NCI-H2171 treated with DMSO at 0.1 percent for 48 hours (cell line): ENCODE results near the gene ZNF445.
"Not testable (repeated sequence)": the region's sequence is repeated elsewhere in the genome, so short reads cannot be mapped to it uniquely, and the experiment has no call there.

ENCODE experiments used
- DNase-seq: peaks from one replicate; lab custom pipeline; 2025; lab: John Stamatoyannopoulos, UW

Gene ZNF445

GRCh38 chr3:44476181-44476611 lies 1.3 kb downstream of the ZNF445 start:
- no peak for DNase-seq

GRCh38 chr3:44474886-44475285 lies 2.6 kb downstream of the ZNF445 start:
- DNase-seq = not testable (repeated sequence)

GRCh38 chr3:44470430-44470829 lies 7.0 kb downstream of the ZNF445 start:
- no peak for DNase-seq

GRCh38 chr3:44469914-44470313 lies 7.6 kb downstream of the ZNF445 start:
- no peak for DNase-seq

- no peak for DNase-seq
These were observed 8.6 kb downstream of the ZNF445 start for GRCh38 chr3:44468572-44469520.

DNA sequence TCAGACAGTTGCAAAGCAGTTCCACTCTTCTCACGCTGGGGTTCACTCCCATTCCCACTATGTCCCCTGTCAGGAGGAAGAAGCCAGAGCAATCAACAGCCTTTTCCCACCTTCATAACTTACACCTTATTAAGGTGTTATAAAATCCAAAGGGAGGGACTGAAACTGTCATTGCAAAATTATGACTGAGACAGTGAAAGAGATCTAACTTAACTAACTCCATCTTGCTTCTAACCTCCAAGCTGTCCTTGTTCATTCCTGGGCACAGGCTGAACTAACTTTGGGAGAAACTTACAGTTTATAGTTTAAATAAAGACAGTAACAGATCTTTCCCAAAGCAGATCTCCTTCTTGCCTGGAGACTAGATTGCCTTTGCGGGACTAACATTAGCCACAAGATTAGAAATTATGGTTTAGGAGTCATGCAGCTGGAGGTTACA lies 9.4 kb downstream of the ZNF445 start:
- DNase-seq = not testable (repeated sequence)

GRCh38 chr3:44467241-44467640 lies 10.2 kb downstream of the ZNF445 start:
- DNase-seq = no peak

DNA sequence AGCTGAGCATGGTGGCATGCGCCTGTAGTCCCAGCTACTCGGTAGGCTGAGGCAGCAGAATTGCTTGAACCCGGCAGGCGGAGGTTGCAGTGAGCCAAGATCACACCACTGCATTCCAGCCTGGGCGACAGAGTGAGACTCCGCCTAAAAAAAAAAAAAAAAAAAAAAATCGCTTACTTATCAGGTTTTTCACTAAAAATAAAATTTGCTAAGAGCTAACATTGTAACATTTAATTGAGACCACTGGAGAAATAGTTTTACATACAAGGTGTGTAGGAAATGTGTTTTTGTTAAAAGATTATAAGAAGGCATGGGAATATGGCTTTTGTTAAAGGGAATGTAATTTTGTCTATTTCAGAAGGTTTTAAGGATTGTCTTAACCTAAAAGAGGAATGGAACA lies 12.6 kb downstream of the ZNF445 start:
- not testable (repeated sequence) for DNase-seq

DNA sequence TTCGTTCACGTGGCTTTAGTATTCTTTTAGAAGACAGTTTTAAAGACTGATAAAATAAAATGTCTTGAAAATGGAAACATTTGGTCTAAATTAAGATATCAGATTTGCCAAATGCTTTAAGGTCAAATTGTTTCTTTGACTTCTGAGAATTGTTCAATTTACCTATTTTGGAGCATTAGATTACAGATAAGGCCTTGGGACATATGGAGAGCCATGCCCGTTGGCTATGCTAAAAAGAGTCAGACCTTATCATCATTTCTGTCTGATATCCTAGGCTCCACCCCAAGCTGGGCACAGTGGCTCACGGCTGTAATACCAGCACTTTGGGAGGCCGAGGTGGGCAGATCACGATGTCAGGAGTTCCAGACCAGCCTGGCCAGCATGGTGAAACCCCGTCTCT lies 13.0 kb downstream of the ZNF445 start:
- no peak for DNase-seq

- not testable (repeated sequence) for DNase-seq
These were observed 17.4 kb downstream of the ZNF445 start for GRCh38 chr3:44460050-44460449.

GRCh38 chr3:44455318-44455717 lies 22.2 kb downstream of the ZNF445 start:
- DNase-seq = no peak

DNA sequence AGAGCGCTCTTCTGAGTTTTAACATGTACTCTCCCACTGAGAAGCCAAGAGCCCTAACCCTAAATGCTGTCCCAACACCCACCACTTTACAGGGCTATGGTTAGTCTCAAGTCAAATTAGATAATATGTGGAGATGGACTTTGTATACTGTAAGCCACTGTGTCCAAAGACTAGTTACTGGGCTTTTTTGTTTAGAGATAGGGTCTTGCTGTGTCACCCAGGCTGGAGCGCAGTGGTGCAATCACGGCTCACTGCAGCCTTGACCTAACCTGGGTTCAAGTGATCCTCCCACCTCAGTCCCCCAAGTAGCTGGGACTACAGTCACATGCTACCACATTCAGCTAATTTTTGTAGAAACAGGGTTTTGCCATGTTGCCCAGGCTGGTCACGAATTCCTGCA lies 23.2 kb downstream of the ZNF445 start:
- DNase-seq = no peak

DNA sequence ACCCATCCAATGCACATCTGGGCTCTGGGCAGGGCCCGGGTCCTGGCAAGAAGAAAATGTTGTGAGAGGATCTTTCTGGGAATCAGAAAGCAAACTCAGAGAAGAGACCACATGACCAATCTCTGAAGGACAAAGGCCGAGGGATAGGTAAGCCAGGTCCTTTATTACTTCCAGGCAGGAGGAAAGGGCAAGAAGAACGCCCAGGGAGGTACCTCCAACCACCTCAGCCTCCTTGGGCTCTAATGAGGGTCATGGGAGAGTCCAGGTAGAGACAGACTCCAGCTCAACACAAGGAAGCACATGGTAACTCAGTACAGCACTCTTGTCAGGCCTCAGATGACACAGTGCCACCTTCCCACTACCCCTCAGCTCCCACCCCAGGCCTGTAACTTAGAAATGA lies 26.0 kb downstream of the ZNF445 start:
- DNase-seq = no peak

DNA sequence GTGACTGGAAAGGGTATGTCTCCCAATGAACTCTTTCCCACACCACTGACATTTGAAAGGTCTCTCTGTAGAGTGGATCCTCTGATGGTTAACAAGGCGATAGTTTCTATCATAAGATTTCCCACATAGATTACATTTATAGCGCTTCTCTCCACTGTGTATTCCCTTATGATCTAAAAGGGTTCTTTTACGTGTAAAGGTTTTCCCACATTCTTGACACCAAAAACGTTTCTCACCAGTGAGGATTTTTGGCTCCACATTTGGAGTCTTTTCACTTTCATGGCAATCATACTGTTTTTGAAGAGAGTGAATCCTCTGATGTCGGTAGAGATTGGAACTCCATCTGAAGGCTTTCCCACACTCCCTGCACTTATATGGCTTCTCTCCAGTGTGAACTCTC lies 30.5 kb downstream of the ZNF445 start:
- DNase-seq = no peak

DNA sequence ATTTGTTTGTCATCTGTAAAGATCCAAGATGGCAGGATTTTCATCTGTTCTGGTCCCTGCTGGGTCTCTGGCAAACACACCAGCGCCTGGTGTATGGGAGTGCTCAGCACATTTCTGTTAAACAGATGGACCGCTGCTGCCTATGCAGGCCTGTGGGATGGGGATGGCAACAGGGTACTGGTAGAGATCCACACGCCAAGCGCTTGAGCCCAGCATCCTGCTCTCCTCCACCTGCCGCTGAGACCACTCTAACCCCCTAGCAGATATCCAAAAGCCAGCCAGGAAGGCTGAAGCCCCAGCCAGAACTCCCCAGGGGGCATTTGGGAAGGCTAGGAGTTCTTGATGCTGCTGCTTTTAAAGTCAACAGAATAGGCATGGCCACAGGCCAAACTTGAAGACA lies 31.7 kb downstream of the ZNF445 start:
- no peak for DNase-seq

DNA sequence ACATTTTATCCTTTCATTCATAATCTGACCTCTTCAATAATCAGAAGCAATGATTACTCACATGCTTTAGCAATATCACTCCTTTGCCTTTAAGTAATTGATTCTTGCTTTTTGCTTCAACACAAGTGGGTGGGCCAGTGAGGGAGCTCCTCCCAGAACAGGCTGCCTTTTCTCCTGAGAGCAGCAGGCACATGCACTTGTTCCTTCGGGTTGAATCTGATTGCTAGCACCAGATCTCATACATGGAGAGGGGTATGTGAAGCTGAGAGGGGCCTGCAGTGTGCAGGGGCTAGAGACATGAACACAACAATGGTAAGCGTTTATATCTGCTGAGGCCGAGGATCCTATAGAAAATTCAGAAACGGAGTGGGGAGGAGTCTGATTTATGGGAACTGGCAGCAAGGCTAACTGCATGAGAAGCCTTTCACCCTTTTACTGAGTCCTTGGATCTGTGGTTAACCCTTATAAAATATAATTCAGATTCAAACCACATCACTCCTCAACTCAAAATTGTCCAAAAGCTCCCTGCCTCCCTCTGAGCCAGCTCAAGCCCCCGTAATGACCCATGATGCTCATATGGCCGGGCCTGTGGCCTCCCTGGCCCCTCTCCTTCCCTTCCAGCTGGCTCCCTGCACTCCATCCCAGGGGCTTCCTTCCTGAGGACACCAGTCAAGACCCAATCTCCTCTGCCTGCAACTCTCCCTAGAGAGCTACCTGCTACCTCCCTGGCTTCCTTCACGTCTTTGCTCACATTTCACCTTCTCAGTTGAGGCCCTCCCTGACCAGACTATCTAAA lies 32.4 kb downstream of the ZNF445 start:
- no peak for DNase-seq

- DNase-seq = no peak
These were observed 33.0 kb downstream of the ZNF445 start for GRCh38 chr3:44444437-44444836.

DNA sequence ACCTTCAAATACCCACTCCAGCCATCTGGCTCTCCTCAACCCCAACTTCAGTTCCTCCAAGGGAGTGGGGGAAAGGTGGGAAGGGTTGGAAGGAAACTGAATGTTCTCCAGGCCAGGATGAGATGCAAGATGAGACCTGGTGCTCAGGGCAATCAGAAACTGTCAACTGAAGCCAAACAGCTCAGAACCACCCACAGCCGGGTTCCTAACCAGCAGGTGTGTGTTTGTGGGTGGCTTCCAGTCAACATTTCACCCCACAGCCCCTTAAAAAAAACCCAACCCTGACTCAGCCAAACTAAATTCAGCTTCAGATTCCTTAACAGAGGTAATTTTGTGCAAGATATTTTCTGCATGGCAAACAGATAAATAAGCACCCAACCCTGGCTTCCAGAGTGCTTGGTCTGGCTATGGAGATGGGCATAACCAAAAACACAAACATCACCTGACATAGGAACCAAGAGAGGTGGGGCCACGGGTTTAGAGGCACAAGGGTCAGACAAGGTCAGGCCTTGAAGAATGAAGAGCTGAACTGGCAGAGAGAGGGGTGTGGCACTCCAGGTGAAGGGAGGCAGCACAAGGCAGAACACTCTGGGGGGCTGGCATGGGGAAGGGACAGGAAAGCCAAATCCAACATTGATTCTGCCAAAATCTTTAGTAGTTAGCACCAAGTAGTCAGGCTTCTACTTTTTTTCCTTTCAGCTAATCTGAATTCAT lies 34.7 kb downstream of the ZNF445 start:
- no peak for DNase-seq

DNA sequence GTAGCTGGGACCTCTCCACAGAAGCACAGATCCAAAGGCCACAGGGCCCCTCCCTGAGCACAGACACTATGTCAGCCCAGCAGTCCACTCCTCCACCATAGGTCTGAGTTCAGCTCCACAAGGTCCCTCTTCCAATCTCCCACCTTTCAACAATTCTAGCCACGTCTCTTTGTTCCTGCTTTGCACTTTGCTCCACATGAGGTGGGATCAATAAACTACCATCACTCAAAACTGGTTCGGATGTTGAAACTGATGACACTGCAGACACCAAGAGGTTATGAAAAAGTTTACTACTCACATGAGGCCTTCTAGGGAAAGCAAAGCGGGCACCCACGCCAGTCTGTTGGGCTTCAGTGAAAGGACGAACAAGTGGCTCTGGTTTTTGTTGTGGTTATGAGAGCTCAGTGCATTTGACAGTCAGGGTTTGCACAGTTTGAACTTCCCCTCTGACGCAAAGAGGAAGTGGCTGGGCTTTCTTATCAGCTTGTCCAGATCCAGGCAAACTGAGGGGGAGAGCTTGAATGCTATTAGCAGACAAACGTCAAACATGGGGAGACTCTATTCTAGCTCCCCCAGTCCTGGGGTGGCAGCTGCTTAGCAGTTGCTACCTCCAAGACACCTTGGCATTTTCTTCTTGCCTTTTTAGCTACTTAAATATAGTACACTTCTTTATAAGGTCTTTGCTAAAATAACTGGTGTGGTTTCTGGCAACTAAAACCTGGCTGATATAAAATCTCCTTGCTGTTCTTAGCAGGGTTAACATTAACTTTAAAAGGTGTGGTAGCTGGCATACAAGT lies 37.8 kb downstream of the ZNF445 start:
- no peak for DNase-seq

- no peak for DNase-seq
These were observed 39.7 kb downstream of the ZNF445 start for GRCh38 chr3:44437800-44438199.

GRCh38 chr3:44436181-44436580 lies 41.3 kb downstream of the ZNF445 start:
- DNase-seq = no peak
